ENCODE measurements around the gene TXNDC15. TPM values are rescaled to one million over a fixed set of nuclear protein-coding genes. Genes with fewer than 3 reads are reported as not detected.

Gene TXNDC15
- total and polyA plus RNA-seq, 2 of the 13 experiments (the other 11 are each of a cell fraction or from before 2014, with no cell fraction given), result 22.2 to 49.9 TPM

GRCh38 chr5:134873987-134874830 is at the start of gene TXNDC15 (continued):
- TF ChIP-seq, protein P1, sequence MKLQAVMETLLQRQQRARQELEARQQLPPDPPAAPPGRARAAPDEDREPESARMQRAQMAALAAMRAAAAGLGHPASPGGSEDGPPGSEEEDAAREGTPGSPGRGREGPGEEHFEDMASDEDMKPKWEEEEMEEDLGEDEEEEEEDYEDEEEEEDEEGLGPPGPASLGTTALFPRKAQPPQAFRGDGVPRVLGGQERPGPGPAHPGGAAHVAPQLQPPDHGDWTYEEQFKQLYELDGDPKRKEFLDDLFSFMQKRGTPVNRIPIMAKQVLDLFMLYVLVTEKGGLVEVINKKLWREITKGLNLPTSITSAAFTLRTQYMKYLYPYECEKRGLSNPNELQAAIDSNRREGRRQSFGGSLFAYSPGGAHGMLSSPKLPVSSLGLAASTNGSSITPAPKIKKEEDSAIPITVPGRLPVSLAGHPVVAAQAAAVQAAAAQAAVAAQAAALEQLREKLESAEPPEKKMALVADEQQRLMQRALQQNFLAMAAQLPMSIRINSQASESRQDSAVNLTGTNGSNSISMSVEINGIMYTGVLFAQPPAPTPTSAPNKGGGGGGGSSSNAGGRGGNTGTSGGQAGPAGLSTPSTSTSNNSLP (IDR thresholded peaks at IDR 0.05; ENCODE audit: low read depth, low read length), result no peak
- TF ChIP-seq ZNF431 (CRISPR knock-in tag; IDR thresholded peaks at IDR 0.05; ENCODE audit: borderline replicate concordance, low read depth), result peak; percentile 80
- peak; percentile 97; the same call in 1 of the 2 replicates for TF ChIP-seq SRY (CRISPR knock-in tag; IDR thresholded peaks at IDR 0.05)
- TF ChIP-seq ZNF574 (CRISPR knock-in tag; IDR thresholded peaks at IDR 0.05), result peak; percentile 93
- 0 out of 2 replicates have a peak, but pooled peaks have one; percentile 77 for TF ChIP-seq ZSCAN30 (CRISPR knock-in tag; IDR thresholded peaks at IDR 0.05)
- TF ChIP-seq MAFF (IDR thresholded peaks at IDR 0.05; ENCODE audit: low read depth, low read length), result no peak
- no peak for TF ChIP-seq HOXA7 (CRISPR knock-in tag; IDR thresholded peaks at IDR 0.05)
- TF ChIP-seq POGZ (CRISPR knock-in tag; IDR thresholded peaks at IDR 0.05), result peak; percentile 88; the same call in 1 of the 2 replicates
- TF ChIP-seq NR2F1 (CRISPR knock-in tag; IDR thresholded peaks at IDR 0.05), result peak in 1 of 2 experiments; percentile 25; a peak in 2 of 4 replicates
- TF ChIP-seq, protein P2, sequence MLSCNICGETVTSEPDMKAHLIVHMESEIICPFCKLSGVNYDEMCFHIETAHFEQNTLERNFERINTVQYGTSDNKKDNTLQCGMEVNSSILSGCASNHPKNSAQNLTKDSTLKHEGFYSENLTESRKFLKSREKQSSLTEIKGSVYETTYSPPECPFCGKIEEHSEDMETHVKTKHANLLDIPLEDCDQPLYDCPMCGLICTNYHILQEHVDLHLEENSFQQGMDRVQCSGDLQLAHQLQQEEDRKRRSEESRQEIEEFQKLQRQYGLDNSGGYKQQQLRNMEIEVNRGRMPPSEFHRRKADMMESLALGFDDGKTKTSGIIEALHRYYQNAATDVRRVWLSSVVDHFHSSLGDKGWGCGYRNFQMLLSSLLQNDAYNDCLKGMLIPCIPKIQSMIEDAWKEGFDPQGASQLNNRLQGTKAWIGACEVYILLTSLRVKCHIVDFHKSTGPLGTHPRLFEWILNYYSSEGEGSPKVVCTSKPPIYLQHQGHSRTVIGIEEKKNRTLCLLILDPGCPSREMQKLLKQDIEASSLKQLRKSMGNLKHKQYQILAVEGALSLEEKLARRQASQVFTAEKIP (CRISPR knock-in tag; IDR thresholded peaks at IDR 0.05; ENCODE audit: borderline replicate concordance), result no peak
- TF ChIP-seq ZBTB38 (CRISPR knock-in tag; IDR thresholded peaks at IDR 0.05), result peak; percentile 92
- TF ChIP-seq TARDBP (CRISPR knock-in tag; IDR thresholded peaks at IDR 0.05), result peak; percentile 91
- TF ChIP-seq, protein P3, sequence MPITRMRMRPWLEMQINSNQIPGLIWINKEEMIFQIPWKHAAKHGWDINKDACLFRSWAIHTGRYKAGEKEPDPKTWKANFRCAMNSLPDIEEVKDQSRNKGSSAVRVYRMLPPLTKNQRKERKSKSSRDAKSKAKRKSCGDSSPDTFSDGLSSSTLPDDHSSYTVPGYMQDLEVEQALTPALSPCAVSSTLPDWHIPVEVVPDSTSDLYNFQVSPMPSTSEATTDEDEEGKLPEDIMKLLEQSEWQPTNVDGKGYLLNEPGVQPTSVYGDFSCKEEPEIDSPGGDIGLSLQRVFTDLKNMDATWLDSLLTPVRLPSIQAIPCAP (CRISPR knock-in tag; IDR thresholded peaks at IDR 0.05; ENCODE audit: low read depth), result 0 out of 2 replicates have a peak, but pooled peaks have one; percentile 65
- TF ChIP-seq TAF15 (IDR thresholded peaks at IDR 0.05; ENCODE audit: low read depth, low read length, poor library complexity, severe bottlenecking), result no peak
- no peak for TF ChIP-seq RELA (CRISPR knock-in tag; IDR thresholded peaks at IDR 0.05)
- no peak; the same call in 1 of the 2 replicates for TF ChIP-seq ZNF572 (CRISPR knock-in tag; IDR thresholded peaks at IDR 0.05)
- TF ChIP-seq NCOA5 (CRISPR knock-in tag; IDR thresholded peaks at IDR 0.05), result no peak
- TF ChIP-seq, protein P4, sequence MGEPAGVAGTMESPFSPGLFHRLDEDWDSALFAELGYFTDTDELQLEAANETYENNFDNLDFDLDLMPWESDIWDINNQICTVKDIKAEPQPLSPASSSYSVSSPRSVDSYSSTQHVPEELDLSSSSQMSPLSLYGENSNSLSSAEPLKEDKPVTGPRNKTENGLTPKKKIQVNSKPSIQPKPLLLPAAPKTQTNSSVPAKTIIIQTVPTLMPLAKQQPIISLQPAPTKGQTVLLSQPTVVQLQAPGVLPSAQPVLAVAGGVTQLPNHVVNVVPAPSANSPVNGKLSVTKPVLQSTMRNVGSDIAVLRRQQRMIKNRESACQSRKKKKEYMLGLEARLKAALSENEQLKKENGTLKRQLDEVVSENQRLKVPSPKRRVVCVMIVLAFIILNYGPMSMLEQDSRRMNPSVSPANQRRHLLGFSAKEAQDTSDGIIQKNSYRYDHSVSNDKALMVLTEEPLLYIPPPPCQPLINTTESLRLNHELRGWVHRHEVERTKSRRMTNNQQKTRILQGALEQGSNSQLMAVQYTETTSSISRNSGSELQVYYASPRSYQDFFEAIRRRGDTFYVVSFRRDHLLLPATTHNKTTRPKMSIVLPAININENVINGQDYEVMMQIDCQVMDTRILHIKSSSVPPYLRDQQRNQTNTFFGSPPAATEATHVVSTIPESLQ (CRISPR knock-in tag; conservative IDR thresholded peaks at IDR 0.05), result no peak
- TF ChIP-seq ZBTB7A (CRISPR knock-in tag; IDR thresholded peaks at IDR 0.05), result peak; percentile 58; the same call in 1 of the 2 replicates

Measured in HepG2 (cell line).